Keratinocyte (primary cell): ENCODE results near the gene ATXN2.

Experiments
- CTCF ChIP-seq, 3 experiments: IDR thresholded peaks in 1 of 3; conservative IDR thresholded peaks in 1 of 3; optimal IDR thresholded peaks in 1 of 3; 2 replicates in 2 of 3; 3 replicates in 1 of 3; pipeline versions ENCODE3 to v1.5.1; 2011; ENCODE audit warnings: low read length in 3 of 3, mild to moderate bottlenecking in 3 of 3, moderate library complexity in 2 of 3, control low read depth in 1 of 3, inconsistent platforms in 1 of 3; ENCODE audit not compliant: insufficient read depth in 2 of 3; ENCODE audit errors: extremely low read depth in 1 of 3
- EZH2 ChIP-seq: IDR thresholded peaks from one replicate; pipeline ENCODE4 v1.6.1; 2012; ENCODE audit warnings: inconsistent platforms, mild to moderate bottlenecking, low read length, moderate library complexity

- TF ChIP-seq CTCF (optimal IDR thresholded peaks at IDR 0.05 in 1 of 3, IDR thresholded peaks at IDR 0.05 in 1 of 3, conservative IDR thresholded peaks at IDR 0.05 in 1 of 3; ENCODE audit: extremely low read depth in 1 of 3, insufficient read depth in 2 of 3, low read length in 3 of 3) (no peak), EZH2 (no peak)
Measured at GRCh38 chr12:111469401-111469800, 129.7 kb downstream of the ATXN2 start.
